ENCODE data around the gene PACS2. TPM values are rescaled to one million over a fixed set of nuclear protein-coding genes. Genes with fewer than 3 reads are reported as not detected.

Gene PACS2
- total RNA-seq, 1 experiment from 2014 or later = 43.3 TPM

- Histone ChIP-seq H3K4me3 (no peak overlapping the region), H3K36me3 (ENCODE audit: low read depth) (peaks cover 5% of the 10 kb centered on the region; the same call in 1 of the 2 replicates), H3K4me1 (replicated peaks; ENCODE audit: insufficient read depth) (peaks cover 14% of the 10 kb centered on the region), H2AFZ (no peak overlapping the region), H3K9me3 (ENCODE audit: insufficient read depth, low read depth) (no peaks in the 10 kb centered on the region), H4K20me1 (ENCODE audit: insufficient read depth) (peaks cover 70% of the 10 kb centered on the region), H3K27me3 (ENCODE audit: insufficient read depth, low read depth) (no peaks in the 10 kb centered on the region), H3K9me2 (ENCODE audit: insufficient read depth) (no peaks in the 10 kb centered on the region), H3F3A (ENCODE audit: insufficient read depth, low read depth) (peaks cover 31% of the 10 kb centered on the region), H3K4me2 (0 out of 2 replicates have a peak overlapping the region, but pooled peaks have one; percentile 8), H3K27ac (peak overlapping the region; percentile 36; the same call in 1 of the 2 replicates), H3K79me2 (ENCODE audit: low read depth) (peaks cover 87% of the 10 kb centered on the region)
- DNase-seq = peak; percentile 75 to 81
- intact Hi-C loops (cut with micrococcal nuclease; ENCODE audit: unreplicated experiment) = loop anchor here (2.0 kb wide), 1 partner anchor 34 kb away; no protein-coding TSS in a partner anchor
- TF ChIP-seq CTCF (conservative IDR thresholded peaks at IDR 0.05) = no peak
- TF ChIP-seq EZH2 (IDR thresholded peaks at IDR 0.05; ENCODE audit: low read depth) = no peak
- ChIA-PET POLR2A (ENCODE audit: unreplicated experiment) (no interaction called here), CTCF (no interaction called here)
- BruUV-seq (replicated peaks) = no TSS peak
Observed at GRCh38 chr14:105430565-105430964, 116.0 kb downstream of the PACS2 start.

- no peak overlapping the region for H3K4me3 ChIP-seq
- H3K27me3 ChIP-seq (ENCODE audit: insufficient read depth, low read depth) = no peaks in the 10 kb centered on the region
- peaks cover 89% of the 10 kb centered on the region for H3K79me2 ChIP-seq (ENCODE audit: low read depth)
- ChIA-PET CTCF (no interaction called here), POLR2A (ENCODE audit: unreplicated experiment) (no interaction called here)
- H3K9me2 ChIP-seq (ENCODE audit: insufficient read depth) = no peaks in the 10 kb centered on the region
- H3F3A ChIP-seq (ENCODE audit: insufficient read depth, low read depth) = peaks cover 31% of the 10 kb centered on the region
- H3K4me1 ChIP-seq (replicated peaks; ENCODE audit: insufficient read depth) = peaks cover 14% of the 10 kb centered on the region
- TF ChIP-seq CTCF (conservative IDR thresholded peaks at IDR 0.05) = no peak
- no peak for TF ChIP-seq EZH2 (IDR thresholded peaks at IDR 0.05; ENCODE audit: low read depth)
- no peak for DNase-seq
- H2AFZ ChIP-seq = no peak overlapping the region
- intact Hi-C loops (cut with micrococcal nuclease; ENCODE audit: unreplicated experiment) = loop anchor here (2.0 kb wide), 1 partner anchor 34 kb away; no protein-coding TSS in a partner anchor
- H3K27ac ChIP-seq = peak overlapping the region; percentile 36; the same call in 1 of the 2 replicates
- no peaks in the 10 kb centered on the region for H3K9me3 ChIP-seq (ENCODE audit: insufficient read depth, low read depth)
- no peak overlapping the region for H3K4me2 ChIP-seq
- no TSS peak for BruUV-seq (replicated peaks)
- peaks cover 5% of the 10 kb centered on the region; the same call in 1 of the 2 replicates for H3K36me3 ChIP-seq (ENCODE audit: low read depth)
- peaks cover 76% of the 10 kb centered on the region for H4K20me1 ChIP-seq (ENCODE audit: insufficient read depth)
Observed at GRCh38 chr14:105431256-105431655, 116.7 kb downstream of the PACS2 start.

DNA sequence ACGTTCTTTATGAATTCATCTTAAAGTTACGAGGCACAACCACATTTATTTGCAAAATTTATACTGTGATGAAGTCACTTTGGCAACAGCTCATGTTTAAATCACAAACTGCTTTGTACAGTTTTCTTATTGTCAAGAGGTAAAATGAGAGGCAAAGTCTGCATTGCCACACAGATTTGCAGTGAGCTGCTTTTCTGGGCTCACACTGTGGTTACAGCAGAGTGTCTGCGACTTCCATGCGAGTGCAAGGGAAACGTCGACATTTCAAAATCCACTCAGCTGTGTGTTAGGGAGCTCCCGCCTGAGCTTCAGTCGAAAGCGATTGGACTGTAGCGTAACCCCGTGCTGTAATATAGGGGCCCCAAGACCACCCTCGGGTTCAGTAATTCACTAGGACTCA is 118.1 kb downstream of the PACS2 start:
- TF ChIP-seq EZH2 (IDR thresholded peaks at IDR 0.05; ENCODE audit: low read depth) = no peak
- no peak for TF ChIP-seq CTCF (conservative IDR thresholded peaks at IDR 0.05)

More for the DNA sequence above, 118.1 kb downstream of the PACS2 start:
- intact Hi-C loops (cut with micrococcal nuclease; ENCODE audit: unreplicated experiment) = no loop called here
- POLR2A ChIA-PET (ENCODE audit: unreplicated experiment) = no interaction called here
- no TSS peak for BruUV-seq (replicated peaks)
- H3F3A ChIP-seq (ENCODE audit: insufficient read depth, low read depth) = peaks cover 29% of the 10 kb centered on the region
- no peaks in the 10 kb centered on the region for H3K9me3 ChIP-seq (ENCODE audit: insufficient read depth, low read depth)
- no peak overlapping the region for H3K4me3 ChIP-seq
- peaks cover 74% of the 10 kb centered on the region for H4K20me1 ChIP-seq (ENCODE audit: insufficient read depth)
- H3K9me2 ChIP-seq (ENCODE audit: insufficient read depth) = no peaks in the 10 kb centered on the region
- peaks cover 14% of the 10 kb centered on the region for H3K4me1 ChIP-seq (replicated peaks; ENCODE audit: insufficient read depth)
- H3K27ac ChIP-seq = no peak overlapping the region
- no peak overlapping the region for H3K4me2 ChIP-seq
- H3K27me3 ChIP-seq (ENCODE audit: insufficient read depth, low read depth) = no peaks in the 10 kb centered on the region
- peaks cover 88% of the 10 kb centered on the region for H3K79me2 ChIP-seq (ENCODE audit: low read depth)
- CTCF ChIA-PET = no interaction called here
- H2AFZ ChIP-seq = no peak overlapping the region
- no peak for DNase-seq
- peaks cover 5% of the 10 kb centered on the region; the same call in 1 of the 2 replicates for H3K36me3 ChIP-seq (ENCODE audit: low read depth)

All from PC-9 (cell line).